CD4-positive, alpha-beta T cell treated with Interleukin-6 for 4 hours (primary cell): Measurements from ENCODE around the gene CCDC116.
"Not testable (repeated sequence)": the region's sequence is repeated elsewhere in the genome, so short reads cannot be mapped to it uniquely, and the experiment has no call there.

Experiments
- DNase-seq: peaks from one replicate; pipeline ENCODE4 v3.0.0-alpha.2; 2020; ENCODE audit warnings: mixed read lengths

The CCDC116 gene

DNA sequence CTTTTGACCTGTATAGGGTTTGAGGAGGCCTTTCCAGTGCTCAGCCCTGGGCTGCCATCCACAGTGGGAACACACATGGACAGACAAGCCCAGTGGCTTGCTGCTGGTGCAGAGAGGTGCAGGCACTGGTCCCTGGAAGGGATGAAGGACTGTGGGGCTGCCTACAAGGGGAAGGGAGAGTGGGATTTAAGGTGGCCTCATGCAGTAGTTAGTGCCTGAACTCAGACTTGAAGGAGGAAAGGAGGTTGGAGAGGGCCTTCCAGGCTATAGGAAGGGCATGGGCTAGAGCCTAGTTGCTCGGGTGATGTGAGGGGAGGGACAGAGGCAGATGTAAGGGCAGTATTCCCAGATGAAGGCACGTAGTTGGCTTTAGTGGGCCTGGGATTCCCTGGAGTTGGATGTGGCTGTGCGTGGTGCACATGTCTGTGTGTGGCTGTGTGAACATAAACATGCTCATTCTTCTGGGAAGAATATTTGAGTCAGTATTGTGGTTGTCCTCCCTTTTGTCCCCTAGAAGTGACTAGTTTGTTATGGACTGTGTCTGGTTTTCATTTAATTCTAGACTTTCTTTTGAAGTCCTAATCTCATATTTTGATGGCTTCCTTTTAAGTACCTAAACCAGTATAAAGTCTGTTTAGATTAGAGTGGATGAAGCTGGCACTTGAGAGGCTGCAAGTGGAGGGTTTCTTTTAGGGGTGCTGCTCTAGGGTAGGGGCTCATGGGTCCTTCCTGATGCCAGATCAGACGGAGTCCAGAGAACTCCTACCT is 21.2 kb upstream of the CCDC116 start:
- DNase-seq: no peak

- no peak for DNase-seq
Measured at GRCh38 chr22:21612858-21613257, 19.7 kb upstream of the CCDC116 start.

- no peak for DNase-seq
Measured at GRCh38 chr22:21613553-21614233, 18.9 kb upstream of the CCDC116 start.

- DNase-seq: no peak
Measured at GRCh38 chr22:21615731-21616130, 16.8 kb upstream of the CCDC116 start.

- DNase-seq: not testable (repeated sequence)
Measured at GRCh38 chr22:21617337-21617736, 15.2 kb upstream of the CCDC116 start.

- DNase-seq: no peak
Measured at GRCh38 chr22:21621025-21621424, 11.5 kb upstream of the CCDC116 start.

DNA sequence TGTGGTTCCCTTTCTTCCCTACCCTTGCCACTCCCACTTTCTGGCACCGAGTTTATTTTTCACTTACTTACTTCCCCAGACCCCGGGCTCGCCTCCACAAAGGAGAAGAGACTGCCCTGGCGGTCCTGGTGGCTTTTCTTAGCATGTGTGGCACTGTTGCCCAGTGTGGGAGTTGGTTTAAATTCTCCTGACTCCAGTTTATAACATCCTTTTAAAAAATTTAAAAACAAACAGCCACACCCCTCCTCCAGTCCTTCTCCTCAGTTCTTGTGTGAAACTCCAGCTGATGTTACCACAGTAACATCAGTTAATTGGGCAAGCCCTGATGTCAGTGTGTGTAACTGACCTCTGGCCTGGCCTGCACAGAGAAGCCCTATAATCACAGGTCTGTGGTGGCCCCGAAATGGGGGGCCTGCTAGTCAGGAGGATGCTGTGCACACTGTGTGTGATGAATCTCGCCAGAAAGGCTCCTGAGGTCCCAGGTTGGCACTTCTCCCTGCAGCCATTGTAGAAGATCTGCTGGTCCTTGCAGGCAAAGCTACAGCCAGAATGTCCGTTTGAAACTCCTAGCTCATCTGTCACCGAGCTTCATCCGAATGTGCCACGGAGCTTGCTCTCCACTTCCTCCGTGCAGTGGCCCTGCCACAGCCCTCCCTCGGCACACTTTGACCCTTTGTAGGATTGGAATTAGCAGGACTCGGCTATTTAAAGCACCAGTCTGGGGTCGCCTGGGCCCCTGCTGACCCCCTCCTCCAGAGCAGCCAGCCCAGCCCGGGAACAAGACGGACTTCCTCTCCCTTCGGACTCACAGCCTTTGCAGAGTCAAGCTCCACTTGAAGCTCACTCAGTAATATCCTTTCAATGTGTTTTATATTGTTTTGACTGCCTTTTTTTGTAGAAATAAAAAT is 10.3 kb upstream of the CCDC116 start:
- no peak for DNase-seq

GRCh38 chr22:21622919-21623647 is 9.5 kb upstream of the CCDC116 start:
- DNase-seq: no peak

DNA sequence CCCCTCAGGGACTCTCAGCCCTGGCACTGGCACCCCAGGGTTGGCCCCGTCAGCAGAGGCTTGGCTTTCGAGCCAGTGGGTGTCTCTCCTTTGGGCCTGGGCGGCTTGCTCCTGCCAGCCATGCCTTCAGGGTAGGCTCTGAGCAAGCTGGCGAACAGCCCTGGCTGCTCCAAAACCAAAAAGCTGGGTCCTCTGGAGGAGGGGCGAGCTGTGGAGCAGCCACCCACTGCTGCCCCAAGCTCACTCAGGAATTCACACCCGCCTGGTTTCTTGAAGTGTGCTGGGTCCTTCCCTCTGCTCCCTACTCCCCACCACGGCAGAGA is 9.0 kb upstream of the CCDC116 start:
- no peak for DNase-seq

GRCh38 chr22:21624120-21624879 is 8.3 kb upstream of the CCDC116 start:
- peak; percentile 48 for DNase-seq

DNA sequence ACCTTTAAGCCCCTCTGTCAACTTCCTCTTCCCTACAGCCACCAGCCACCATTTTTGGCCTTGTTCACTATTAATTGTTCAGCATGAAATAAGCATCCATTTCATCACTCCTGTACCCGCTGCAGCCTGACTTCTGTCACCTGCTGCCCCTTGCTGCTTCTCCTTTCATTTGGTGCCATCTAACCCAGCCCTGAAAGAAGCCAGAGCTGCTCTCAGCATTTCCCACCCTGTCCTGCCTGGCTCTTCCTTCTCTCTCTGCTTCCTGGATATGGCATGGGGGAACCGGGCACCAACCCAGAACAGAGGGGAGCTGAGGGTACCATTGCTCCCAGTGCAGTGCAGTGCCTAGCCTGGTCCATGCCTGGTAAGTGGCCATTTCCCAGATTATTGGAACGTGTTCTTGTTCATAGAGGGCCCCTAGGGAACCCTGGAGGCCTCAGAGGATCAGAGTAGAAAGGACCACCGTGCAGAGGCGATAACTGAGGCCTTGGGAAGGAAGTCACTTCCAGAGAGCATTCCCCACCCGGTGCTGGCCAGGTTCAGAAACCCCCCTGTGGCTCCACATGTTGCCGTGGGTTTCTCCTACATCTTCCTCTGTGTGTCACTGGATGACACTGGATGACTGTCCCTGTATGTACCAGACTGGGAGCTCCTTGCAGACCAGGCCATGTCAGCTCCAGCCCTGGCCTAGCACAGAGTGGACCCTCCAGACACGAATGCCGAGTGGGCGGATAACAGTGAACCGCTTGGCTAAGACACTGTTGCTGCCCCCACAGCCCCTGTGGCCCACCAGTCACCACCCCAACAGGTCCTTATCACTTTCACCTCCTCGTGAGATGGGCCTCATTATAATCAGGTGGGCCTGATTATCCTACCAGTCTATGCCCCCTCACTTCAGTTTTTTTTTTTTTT is 7.4 kb upstream of the CCDC116 start:
- DNase-seq: no peak

GRCh38 chr22:21626073-21626734 is 6.4 kb upstream of the CCDC116 start:
- DNase-seq: no peak

DNA sequence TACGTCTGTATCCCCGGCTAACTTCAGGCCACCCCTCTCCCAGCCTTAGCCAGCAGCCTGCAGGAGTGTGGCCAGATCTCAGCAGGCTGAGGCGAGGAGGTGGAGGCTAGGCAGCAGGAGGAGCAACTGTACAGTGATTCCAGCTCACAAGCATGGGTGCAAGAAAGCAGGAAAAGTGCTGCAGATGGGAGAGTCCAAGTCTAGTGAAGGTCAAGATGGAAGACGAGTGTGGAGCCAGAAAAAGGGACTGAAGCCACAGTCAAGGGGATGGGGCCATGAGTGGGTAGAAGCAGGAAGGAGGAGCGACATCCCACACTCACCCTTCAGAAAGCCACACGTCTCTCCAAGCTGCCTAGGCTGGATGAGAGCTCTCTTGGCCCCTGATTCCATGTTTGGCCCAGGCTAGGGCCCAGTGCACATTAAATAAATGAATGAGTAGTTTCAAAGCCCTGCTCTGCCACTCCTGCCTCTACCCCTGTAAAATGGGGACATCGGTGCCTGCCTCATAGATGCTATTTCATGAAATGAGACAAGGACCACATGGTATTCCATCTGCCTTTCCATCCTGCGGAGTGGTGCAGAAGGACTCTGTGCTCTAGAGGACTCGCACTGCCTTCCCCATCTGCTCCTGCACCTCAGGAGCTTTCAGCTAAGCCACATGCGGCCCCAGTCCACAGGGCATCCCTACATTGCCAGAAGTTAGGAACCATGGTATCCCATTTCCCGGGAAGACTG is 5.7 kb upstream of the CCDC116 start:
- DNase-seq: no peak

- DNase-seq: no peak
Measured at GRCh38 chr22:21628386-21629254, 3.9 kb upstream of the CCDC116 start.

- DNase-seq: peak; percentile 97
Measured at GRCh38 chr22:21629255-21630149, 3.1 kb upstream of the CCDC116 start, which contains the start of gene YDJC. TSS of gene YDJC (minus strand) at chr22:21630022. CDS start at chr22:21630014, 8 bp downstream.

- no peak for DNase-seq
Measured at GRCh38 chr22:21631025-21631424, 1.5 kb upstream of the CCDC116 start.

GRCh38 chr22:21632931-21633330 is 371 bp downstream of the CCDC116 start:
- no peak for DNase-seq
